Omental fat pad (tissue), 4 donors: ENCODE results near the gene L3MBTL4. TPM values are rescaled to one million over a fixed set of nuclear protein-coding genes. Genes with fewer than 3 reads are reported as not detected.

Source experiments
- ATAC-seq: fragments of 150-250 bp; one replicate; pipeline ENCODE4 v1.9.1; 2016; ENCODE audit warnings: mild to moderate bottlenecking, moderate library complexity; ENCODE audit not compliant: low FRiP score
- DNase-seq: peaks from one replicate; pipeline ENCODE4 v3.0.0-alpha.2; 2019; ENCODE audit warnings: low spot score
- total RNA-seq, 4 donors: library from RNA; depleted of rRNA; stranded (reverse); fragments of >200 nt; gene quantifications; one replicate each; pipeline ENCODE4 v1.1.0, GENCODE V29; 2016
- TF ChIP-seq, protein P1 (sequence below), 3 donors: fragments of 450-650 bp; IDR thresholded peaks; one replicate each; pipeline ENCODE4 v1.5.1; 2016 to 2017; ENCODE audit warnings: antibody characterized with exemption in 3 of 3, mild to moderate bottlenecking in 3 of 3, moderate library complexity in 2 of 3

The L3MBTL4 gene
- total RNA-seq, 4 donors from 2014 or later: 7.2 to 14.8 (median 8.3) TPM

DNA sequence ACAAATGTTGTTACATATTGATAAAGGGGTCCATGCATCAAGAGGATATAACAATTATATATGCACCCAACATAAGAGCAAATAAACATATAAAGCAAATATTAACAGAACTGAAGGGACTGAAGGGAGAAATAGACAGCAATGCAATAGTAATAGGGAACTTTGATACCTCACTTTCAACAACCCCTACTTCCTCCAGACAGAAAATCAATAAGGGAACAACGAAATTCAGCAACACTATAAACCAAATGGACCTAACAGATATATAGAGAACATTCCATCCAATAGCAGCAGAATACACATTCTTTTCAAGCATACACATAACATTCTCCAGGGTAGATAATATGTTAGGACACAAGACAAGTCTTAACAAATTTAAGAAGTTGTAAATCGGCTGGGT lies 71.7 kb downstream of the L3MBTL4 start:
- ATAC-seq (no peak), DNase-seq (no peak)
- TF ChIP-seq, protein P1, sequence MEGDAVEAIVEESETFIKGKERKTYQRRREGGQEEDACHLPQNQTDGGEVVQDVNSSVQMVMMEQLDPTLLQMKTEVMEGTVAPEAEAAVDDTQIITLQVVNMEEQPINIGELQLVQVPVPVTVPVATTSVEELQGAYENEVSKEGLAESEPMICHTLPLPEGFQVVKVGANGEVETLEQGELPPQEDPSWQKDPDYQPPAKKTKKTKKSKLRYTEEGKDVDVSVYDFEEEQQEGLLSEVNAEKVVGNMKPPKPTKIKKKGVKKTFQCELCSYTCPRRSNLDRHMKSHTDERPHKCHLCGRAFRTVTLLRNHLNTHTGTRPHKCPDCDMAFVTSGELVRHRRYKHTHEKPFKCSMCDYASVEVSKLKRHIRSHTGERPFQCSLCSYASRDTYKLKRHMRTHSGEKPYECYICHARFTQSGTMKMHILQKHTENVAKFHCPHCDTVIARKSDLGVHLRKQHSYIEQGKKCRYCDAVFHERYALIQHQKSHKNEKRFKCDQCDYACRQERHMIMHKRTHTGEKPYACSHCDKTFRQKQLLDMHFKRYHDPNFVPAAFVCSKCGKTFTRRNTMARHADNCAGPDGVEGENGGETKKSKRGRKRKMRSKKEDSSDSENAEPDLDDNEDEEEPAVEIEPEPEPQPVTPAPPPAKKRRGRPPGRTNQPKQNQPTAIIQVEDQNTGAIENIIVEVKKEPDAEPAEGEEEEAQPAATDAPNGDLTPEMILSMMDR (IDR thresholded peaks at IDR 0.05): no peak

DNA sequence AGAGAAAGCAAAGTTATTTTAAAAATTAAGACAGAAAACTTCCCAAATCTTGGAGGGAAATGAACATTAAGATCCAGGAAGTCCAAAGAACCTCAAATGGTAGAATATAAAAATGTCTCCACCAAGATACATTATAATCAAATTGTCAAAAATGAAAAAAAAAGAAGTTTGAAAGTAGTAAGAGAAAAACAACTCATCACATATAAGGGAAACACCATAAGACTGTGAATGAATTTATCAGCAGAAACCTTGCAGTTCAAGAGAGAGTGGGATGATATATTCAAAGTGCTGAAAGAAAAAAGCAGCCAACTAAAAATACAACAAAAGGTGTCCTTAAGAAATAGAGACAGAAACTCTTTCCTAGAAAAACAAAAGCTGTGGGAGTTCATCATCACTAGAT lies 73.0 kb downstream of the L3MBTL4 start:
- TF ChIP-seq, protein P1 (IDR thresholded peaks at IDR 0.05): no peak
- ATAC-seq: no peak
- no peak for DNase-seq

DNA sequence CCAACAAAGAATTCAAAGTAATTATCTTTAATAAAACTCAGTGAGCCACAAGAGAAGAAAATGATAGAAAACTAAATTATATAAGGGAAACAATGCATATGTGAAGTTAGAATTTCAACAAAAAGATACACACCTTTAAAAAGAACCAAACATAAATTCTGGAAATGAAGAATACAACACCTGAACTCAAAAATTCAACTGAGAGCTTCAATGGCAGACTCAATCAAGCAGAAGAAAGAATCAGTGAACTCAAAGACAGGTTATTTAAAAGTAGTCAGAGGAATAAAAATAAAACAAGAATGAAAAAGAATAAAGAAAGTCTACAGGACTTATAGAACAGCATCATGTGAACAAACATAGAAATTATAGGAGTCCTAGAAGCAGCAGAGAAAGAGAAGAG lies 73.4 kb downstream of the L3MBTL4 start:
- no peak for ATAC-seq
- TF ChIP-seq, protein P1 (IDR thresholded peaks at IDR 0.05): no peak
- DNase-seq: no peak

DNA sequence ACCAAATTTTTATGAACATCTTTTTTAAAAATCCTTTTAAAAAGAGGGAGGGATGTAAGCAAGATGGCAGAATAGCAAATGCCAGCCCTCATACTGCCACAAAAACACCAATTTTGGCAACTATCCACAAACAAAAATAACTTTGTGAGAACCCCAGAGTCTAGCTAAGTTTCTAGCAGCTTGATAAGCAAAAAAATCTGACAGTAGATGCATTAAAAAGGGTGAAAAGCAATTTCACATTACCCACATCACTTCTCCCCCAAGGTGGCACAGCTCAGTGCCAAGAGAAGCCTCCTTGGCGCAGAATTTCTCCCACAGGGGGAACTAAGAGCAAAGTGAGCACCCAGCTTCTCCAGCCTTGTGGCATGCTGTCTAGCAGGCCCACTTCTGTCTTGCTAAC lies 74.6 kb downstream of the L3MBTL4 start:
- TF ChIP-seq, protein P1 (IDR thresholded peaks at IDR 0.05): no peak

DNA sequence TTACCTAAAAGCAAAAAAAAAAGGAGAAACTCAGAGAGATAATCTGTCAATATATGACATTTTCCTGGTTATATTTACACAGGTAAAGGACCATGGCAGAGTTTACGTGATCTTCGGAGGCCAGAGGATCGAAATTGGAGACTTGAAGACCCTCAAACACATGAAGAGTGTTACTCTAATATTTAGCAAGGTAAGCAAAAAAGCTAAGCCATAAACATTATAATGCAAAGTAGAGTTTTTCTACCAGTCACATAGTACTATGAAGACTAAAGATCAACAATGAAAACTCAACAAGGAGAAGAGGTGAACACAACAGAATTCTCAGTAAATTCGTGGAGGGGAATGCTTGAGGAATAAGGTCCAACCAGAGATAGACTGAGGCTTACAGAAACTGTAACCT lies 78.5 kb downstream of the L3MBTL4 start:
- no peak for ATAC-seq
- TF ChIP-seq, protein P1 (IDR thresholded peaks at IDR 0.05): no peak
- no peak for DNase-seq

More for the DNA sequence above, 74.6 kb downstream of the L3MBTL4 start:
- no peak for ATAC-seq
- no peak for DNase-seq

DNA sequence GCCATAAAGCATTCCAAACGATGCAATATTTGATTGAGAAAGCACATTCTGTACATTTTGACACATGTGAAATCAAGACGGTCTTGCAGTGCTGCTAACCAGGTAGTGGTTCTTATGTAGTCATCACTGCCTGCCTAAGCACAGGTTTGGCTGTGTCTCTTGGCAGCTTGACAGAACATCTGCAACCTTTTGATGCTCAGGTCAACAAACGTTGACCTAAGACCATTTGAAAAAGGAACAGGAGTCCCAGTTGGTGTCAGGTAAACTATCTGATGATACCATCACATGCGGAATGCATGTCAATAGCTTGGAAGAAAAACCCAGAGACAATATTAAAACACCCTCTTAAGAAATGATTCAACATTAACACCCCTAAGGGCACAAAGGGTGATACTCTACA lies 80.7 kb downstream of the L3MBTL4 start:
- TF ChIP-seq, protein P1 (IDR thresholded peaks at IDR 0.05): no peak
- ATAC-seq: no peak
- DNase-seq: no peak

DNA sequence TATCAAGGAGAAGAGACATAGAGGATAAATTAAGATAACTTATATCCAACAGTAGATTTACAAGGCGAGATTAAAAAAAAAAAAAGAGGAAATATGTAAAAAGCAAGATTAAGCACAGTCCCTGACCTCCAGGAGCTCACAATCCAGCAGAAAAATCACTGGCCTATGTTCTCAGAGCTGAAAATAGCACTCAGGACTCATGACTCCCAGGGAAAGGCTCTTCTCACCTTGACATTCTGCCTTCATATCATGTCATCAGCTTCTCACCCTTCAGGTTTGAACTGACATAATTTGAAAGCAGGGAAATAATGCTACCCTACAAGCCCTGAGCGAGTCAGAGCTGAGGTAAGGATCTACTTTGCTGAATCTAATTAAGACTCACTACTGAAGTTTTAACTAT lies 82.8 kb downstream of the L3MBTL4 start:
- no peak for DNase-seq
- no peak for ATAC-seq
- TF ChIP-seq, protein P1 (IDR thresholded peaks at IDR 0.05): no peak
